ENCODE data around the gene SULT1C2.

DNA sequence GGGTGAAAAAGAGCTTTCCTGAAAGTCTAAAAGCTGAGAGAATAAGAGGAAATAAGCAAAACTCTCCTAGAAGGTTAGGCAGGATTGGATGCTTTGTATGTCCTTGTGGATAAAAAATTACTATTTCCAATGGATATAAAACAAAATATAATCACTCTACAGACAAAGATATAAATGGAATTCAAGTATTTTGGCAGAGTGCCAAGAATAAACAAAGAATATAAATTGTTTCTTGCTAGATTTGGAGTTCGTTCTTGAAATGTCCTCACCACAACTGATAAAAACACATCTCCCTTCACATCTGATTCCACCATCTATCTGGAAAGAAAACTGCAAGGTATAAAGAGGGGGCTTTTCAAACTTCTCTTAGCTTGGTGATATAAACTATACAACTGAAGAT is 35.6 kb upstream of the SULT1C2 start:
- TF ChIP-seq ESRRA (IDR thresholded peaks at IDR 0.05; ENCODE audit: low read length) (no peak), SIN3A (IDR thresholded peaks at IDR 0.05; ENCODE audit: low read depth, low read length) (no peak), MYC (IDR thresholded peaks at IDR 0.05; ENCODE audit: insufficient read depth, insufficient read length, insufficient replicate concordance, low read length, severe bottlenecking) (no peak), YY1 (IDR thresholded peaks at IDR 0.05; ENCODE audit: low read depth, low read length) (no peak), CHD4 (IDR thresholded peaks at IDR 0.05) (no peak), NRF1 (conservative IDR thresholded peaks at IDR 0.05; ENCODE audit: low read depth, low read length) (no peak), MEF2A (IDR thresholded peaks at IDR 0.05; ENCODE audit: insufficient read depth, low read depth, low read length) (no peak), JUNB (IDR thresholded peaks at IDR 0.05) (no peak)
- TF ChIP-seq, protein P1, sequence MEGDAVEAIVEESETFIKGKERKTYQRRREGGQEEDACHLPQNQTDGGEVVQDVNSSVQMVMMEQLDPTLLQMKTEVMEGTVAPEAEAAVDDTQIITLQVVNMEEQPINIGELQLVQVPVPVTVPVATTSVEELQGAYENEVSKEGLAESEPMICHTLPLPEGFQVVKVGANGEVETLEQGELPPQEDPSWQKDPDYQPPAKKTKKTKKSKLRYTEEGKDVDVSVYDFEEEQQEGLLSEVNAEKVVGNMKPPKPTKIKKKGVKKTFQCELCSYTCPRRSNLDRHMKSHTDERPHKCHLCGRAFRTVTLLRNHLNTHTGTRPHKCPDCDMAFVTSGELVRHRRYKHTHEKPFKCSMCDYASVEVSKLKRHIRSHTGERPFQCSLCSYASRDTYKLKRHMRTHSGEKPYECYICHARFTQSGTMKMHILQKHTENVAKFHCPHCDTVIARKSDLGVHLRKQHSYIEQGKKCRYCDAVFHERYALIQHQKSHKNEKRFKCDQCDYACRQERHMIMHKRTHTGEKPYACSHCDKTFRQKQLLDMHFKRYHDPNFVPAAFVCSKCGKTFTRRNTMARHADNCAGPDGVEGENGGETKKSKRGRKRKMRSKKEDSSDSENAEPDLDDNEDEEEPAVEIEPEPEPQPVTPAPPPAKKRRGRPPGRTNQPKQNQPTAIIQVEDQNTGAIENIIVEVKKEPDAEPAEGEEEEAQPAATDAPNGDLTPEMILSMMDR (IDR thresholded peaks at IDR 0.05 in 2 of 3, conservative IDR thresholded peaks at IDR 0.05 in 1 of 3; ENCODE audit: control insufficient read depth in 2 of 3, extremely low read depth in 1 of 3, insufficient read depth in 1 of 3, low read depth in 3 of 3, low read length in 3 of 3), result no peak
- TF ChIP-seq, protein P2, sequence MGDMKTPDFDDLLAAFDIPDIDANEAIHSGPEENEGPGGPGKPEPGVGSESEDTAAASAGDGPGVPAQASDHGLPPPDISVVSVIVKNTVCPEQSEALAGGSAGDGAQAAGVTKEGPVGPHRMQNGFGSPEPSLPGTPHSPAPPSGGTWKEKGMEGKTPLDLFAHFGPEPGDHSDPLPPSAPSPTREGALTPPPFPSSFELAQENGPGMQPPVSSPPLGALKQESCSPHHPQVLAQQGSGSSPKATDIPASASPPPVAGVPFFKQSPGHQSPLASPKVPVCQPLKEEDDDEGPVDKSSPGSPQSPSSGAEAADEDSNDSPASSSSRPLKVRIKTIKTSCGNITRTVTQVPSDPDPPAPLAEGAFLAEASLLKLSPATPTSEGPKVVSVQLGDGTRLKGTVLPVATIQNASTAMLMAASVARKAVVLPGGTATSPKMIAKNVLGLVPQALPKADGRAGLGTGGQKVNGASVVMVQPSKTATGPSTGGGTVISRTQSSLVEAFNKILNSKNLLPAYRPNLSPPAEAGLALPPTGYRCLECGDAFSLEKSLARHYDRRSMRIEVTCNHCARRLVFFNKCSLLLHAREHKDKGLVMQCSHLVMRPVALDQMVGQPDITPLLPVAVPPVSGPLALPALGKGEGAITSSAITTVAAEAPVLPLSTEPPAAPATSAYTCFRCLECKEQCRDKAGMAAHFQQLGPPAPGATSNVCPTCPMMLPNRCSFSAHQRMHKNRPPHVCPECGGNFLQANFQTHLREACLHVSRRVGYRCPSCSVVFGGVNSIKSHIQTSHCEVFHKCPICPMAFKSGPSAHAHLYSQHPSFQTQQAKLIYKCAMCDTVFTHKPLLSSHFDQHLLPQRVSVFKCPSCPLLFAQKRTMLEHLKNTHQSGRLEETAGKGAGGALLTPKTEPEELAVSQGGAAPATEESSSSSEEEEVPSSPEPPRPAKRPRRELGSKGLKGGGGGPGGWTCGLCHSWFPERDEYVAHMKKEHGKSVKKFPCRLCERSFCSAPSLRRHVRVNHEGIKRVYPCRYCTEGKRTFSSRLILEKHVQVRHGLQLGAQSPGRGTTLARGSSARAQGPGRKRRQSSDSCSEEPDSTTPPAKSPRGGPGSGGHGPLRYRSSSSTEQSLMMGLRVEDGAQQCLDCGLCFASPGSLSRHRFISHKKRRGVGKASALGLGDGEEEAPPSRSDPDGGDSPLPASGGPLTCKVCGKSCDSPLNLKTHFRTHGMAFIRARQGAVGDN (IDR thresholded peaks at IDR 0.05), result no peak
- TF ChIP-seq, protein P3, sequence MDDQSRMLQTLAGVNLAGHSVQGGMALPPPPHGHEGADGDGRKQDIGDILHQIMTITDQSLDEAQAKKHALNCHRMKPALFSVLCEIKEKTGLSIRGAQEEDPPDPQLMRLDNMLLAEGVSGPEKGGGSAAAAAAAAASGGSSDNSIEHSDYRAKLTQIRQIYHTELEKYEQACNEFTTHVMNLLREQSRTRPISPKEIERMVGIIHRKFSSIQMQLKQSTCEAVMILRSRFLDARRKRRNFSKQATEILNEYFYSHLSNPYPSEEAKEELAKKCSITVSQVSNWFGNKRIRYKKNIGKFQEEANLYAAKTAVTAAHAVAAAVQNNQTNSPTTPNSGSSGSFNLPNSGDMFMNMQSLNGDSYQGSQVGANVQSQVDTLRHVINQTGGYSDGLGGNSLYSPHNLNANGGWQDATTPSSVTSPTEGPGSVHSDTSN (IDR thresholded peaks at IDR 0.05; ENCODE audit: insufficient replicate concordance, low read depth, low read length), result no peak
- TF ChIP-seq, protein P4, sequence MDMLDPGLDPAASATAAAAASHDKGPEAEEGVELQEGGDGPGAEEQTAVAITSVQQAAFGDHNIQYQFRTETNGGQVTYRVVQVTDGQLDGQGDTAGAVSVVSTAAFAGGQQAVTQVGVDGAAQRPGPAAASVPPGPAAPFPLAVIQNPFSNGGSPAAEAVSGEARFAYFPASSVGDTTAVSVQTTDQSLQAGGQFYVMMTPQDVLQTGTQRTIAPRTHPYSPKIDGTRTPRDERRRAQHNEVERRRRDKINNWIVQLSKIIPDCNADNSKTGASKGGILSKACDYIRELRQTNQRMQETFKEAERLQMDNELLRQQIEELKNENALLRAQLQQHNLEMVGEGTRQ (IDR thresholded peaks at IDR 0.05; ENCODE audit: borderline replicate concordance, low read depth, low read length), result no peak
- TF ChIP-seq, protein P5, sequence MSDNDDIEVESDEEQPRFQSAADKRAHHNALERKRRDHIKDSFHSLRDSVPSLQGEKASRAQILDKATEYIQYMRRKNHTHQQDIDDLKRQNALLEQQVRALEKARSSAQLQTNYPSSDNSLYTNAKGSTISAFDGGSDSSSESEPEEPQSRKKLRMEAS (IDR thresholded peaks at IDR 0.05; ENCODE audit: low read depth, low read length), result no peak
- TF ChIP-seq, protein P6, sequence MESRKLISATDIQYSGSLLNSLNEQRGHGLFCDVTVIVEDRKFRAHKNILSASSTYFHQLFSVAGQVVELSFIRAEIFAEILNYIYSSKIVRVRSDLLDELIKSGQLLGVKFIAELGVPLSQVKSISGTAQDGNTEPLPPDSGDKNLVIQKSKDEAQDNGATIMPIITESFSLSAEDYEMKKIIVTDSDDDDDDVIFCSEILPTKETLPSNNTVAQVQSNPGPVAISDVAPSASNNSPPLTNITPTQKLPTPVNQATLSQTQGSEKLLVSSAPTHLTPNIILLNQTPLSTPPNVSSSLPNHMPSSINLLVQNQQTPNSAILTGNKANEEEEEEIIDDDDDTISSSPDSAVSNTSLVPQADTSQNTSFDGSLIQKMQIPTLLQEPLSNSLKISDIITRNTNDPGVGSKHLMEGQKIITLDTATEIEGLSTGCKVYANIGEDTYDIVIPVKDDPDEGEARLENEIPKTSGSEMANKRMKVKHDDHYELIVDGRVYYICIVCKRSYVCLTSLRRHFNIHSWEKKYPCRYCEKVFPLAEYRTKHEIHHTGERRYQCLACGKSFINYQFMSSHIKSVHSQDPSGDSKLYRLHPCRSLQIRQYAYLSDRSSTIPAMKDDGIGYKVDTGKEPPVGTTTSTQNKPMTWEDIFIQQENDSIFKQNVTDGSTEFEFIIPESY (IDR thresholded peaks at IDR 0.05), result no peak
